Measurements from ENCODE around the gene SLC4A7. TPM values are rescaled to one million over a fixed set of nuclear protein-coding genes. Genes with fewer than 3 reads are reported as not detected.

Gene SLC4A7
- total RNA-seq, 1 experiment from 2014 or later = 90.8 TPM

DNA sequence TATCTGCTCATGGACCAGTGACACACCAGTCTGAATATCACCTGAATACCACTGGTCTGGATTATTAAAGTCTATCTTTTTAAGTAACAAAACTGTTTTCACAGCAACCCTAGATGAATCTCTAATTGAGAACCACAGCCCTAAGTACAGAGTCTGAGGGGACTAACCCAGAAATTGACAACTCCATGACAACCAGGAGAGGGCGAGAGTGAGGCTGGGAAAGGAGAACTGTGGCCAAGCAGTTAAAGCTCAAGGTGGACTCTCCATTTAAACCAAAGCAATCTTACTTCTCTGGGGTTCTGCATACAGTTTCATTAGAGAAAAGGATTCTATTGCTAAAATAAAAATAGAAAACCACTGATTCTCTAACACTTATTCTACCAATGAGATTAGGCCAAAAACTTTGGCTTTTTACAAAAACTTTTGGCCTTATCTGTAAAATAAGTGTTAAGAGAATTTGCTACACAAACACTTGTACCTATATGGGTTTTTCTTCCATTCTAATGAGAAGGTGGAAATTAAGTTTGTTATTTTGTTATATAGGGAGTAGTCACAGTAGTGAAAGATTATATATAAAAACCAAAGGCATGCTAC is 126.4 kb downstream of the SLC4A7 start (continued):
- TF ChIP-seq, protein P1, sequence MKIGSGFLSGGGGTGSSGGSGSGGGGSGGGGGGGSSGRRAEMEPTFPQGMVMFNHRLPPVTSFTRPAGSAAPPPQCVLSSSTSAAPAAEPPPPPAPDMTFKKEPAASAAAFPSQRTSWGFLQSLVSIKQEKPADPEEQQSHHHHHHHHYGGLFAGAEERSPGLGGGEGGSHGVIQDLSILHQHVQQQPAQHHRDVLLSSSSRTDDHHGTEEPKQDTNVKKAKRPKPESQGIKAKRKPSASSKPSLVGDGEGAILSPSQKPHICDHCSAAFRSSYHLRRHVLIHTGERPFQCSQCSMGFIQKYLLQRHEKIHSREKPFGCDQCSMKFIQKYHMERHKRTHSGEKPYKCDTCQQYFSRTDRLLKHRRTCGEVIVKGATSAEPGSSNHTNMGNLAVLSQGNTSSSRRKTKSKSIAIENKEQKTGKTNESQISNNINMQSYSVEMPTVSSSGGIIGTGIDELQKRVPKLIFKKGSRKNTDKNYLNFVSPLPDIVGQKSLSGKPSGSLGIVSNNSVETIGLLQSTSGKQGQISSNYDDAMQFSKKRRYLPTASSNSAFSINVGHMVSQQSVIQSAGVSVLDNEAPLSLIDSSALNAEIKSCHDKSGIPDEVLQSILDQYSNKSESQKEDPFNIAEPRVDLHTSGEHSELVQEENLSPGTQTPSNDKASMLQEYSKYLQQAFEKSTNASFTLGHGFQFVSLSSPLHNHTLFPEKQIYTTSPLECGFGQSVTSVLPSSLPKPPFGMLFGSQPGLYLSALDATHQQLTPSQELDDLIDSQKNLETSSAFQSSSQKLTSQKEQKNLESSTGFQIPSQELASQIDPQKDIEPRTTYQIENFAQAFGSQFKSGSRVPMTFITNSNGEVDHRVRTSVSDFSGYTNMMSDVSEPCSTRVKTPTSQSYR (CRISPR knock-in tag; IDR thresholded peaks at IDR 0.05) = no peak

DNA sequence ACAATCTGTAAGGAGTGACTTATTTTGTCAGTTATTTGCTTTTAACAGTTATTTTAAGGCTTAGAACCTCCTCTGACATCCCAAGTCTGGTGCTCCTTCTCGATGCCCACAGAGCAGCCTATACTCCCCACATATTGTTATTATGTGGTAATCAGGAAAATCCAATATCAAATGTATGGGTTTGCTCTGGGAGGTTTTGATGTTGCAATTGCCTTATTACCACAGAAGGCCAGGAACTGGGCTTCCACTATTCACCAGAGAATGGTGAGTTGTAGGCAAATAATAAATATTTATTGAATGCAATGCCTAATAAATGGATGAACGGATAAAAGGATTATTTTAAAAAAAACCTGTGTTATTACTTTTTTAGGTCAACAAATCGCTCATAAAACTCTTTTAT is 127.2 kb downstream of the SLC4A7 start:
- ATAC-seq (no peak), DNase-seq (ENCODE audit: low spot score) (no peak)
- H3K27ac Mint-ChIP-seq = no peak overlapping the region
- CTCF ChIA-PET = no interaction called here
- H3K4me1 Mint-ChIP-seq = peaks cover 47% of the 10 kb centered on the region
- peaks cover 11% of the 10 kb centered on the region for H3K9me3 Mint-ChIP-seq
- no peak overlapping the region for H3K4me3 Mint-ChIP-seq
- no peaks in the 10 kb centered on the region for H3K36me3 Mint-ChIP-seq
- POLR2A ChIA-PET = no interaction called here
- TF ChIP-seq ZNF138 (CRISPR knock-in tag; conservative IDR thresholded peaks at IDR 0.05) = no peak
- TF ChIP-seq, protein P2, sequence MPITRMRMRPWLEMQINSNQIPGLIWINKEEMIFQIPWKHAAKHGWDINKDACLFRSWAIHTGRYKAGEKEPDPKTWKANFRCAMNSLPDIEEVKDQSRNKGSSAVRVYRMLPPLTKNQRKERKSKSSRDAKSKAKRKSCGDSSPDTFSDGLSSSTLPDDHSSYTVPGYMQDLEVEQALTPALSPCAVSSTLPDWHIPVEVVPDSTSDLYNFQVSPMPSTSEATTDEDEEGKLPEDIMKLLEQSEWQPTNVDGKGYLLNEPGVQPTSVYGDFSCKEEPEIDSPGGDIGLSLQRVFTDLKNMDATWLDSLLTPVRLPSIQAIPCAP (CRISPR knock-in tag; IDR thresholded peaks at IDR 0.05) = no peak
- no peak for TF ChIP-seq TEAD4 (CRISPR knock-in tag; IDR thresholded peaks at IDR 0.05)
- TF ChIP-seq TEAD1 (CRISPR knock-in tag; IDR thresholded peaks at IDR 0.05) = no peak
- TF ChIP-seq, protein P3, sequence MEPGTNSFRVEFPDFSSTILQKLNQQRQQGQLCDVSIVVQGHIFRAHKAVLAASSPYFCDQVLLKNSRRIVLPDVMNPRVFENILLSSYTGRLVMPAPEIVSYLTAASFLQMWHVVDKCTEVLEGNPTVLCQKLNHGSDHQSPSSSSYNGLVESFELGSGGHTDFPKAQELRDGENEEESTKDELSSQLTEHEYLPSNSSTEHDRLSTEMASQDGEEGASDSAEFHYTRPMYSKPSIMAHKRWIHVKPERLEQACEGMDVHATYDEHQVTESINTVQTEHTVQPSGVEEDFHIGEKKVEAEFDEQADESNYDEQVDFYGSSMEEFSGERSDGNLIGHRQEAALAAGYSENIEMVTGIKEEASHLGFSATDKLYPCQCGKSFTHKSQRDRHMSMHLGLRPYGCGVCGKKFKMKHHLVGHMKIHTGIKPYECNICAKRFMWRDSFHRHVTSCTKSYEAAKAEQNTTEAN (CRISPR knock-in tag; IDR thresholded peaks at IDR 0.05) = no peak
- TF ChIP-seq GABPB1 (CRISPR knock-in tag; IDR thresholded peaks at IDR 0.05) = no peak
- TF ChIP-seq TCF7 (CRISPR knock-in tag; IDR thresholded peaks at IDR 0.05; ENCODE audit: low read depth) = no peak
- TF ChIP-seq SMAD4 (CRISPR knock-in tag; IDR thresholded peaks at IDR 0.05) = no peak
- no peak for TF ChIP-seq ZNF396 (CRISPR knock-in tag; IDR thresholded peaks at IDR 0.05; ENCODE audit: borderline replicate concordance)
- TF ChIP-seq, protein P4, sequence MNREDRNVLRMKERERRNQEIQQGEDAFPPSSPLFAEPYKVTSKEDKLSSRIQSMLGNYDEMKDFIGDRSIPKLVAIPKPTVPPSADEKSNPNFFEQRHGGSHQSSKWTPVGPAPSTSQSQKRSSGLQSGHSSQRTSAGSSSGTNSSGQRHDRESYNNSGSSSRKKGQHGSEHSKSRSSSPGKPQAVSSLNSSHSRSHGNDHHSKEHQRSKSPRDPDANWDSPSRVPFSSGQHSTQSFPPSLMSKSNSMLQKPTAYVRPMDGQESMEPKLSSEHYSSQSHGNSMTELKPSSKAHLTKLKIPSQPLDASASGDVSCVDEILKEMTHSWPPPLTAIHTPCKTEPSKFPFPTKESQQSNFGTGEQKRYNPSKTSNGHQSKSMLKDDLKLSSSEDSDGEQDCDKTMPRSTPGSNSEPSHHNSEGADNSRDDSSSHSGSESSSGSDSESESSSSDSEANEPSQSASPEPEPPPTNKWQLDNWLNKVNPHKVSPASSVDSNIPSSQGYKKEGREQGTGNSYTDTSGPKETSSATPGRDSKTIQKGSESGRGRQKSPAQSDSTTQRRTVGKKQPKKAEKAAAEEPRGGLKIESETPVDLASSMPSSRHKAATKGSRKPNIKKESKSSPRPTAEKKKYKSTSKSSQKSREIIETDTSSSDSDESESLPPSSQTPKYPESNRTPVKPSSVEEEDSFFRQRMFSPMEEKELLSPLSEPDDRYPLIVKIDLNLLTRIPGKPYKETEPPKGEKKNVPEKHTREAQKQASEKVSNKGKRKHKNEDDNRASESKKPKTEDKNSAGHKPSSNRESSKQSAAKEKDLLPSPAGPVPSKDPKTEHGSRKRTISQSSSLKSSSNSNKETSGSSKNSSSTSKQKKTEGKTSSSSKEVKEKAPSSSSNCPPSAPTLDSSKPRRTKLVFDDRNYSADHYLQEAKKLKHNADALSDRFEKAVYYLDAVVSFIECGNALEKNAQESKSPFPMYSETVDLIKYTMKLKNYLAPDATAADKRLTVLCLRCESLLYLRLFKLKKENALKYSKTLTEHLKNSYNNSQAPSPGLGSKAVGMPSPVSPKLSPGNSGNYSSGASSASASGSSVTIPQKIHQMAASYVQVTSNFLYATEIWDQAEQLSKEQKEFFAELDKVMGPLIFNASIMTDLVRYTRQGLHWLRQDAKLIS (CRISPR knock-in tag; IDR thresholded peaks at IDR 0.05; ENCODE audit: borderline replicate concordance) = no peak
- TF ChIP-seq, protein P5, sequence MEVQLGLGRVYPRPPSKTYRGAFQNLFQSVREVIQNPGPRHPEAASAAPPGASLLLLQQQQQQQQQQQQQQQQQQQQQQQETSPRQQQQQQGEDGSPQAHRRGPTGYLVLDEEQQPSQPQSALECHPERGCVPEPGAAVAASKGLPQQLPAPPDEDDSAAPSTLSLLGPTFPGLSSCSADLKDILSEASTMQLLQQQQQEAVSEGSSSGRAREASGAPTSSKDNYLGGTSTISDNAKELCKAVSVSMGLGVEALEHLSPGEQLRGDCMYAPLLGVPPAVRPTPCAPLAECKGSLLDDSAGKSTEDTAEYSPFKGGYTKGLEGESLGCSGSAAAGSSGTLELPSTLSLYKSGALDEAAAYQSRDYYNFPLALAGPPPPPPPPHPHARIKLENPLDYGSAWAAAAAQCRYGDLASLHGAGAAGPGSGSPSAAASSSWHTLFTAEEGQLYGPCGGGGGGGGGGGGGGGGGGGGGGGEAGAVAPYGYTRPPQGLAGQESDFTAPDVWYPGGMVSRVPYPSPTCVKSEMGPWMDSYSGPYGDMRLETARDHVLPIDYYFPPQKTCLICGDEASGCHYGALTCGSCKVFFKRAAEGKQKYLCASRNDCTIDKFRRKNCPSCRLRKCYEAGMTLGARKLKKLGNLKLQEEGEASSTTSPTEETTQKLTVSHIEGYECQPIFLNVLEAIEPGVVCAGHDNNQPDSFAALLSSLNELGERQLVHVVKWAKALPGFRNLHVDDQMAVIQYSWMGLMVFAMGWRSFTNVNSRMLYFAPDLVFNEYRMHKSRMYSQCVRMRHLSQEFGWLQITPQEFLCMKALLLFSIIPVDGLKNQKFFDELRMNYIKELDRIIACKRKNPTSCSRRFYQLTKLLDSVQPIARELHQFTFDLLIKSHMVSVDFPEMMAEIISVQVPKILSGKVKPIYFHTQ (CRISPR knock-in tag; IDR thresholded peaks at IDR 0.05) = no peak
- TF ChIP-seq, protein P6, sequence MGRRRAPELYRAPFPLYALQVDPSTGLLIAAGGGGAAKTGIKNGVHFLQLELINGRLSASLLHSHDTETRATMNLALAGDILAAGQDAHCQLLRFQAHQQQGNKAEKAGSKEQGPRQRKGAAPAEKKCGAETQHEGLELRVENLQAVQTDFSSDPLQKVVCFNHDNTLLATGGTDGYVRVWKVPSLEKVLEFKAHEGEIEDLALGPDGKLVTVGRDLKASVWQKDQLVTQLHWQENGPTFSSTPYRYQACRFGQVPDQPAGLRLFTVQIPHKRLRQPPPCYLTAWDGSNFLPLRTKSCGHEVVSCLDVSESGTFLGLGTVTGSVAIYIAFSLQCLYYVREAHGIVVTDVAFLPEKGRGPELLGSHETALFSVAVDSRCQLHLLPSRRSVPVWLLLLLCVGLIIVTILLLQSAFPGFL (CRISPR knock-in tag; IDR thresholded peaks at IDR 0.05; ENCODE audit: borderline replicate concordance) = no peak
- no peak for TF ChIP-seq FOXJ3 (CRISPR knock-in tag; IDR thresholded peaks at IDR 0.05; ENCODE audit: borderline replicate concordance)
- no peak for TF ChIP-seq NR1H2 (CRISPR knock-in tag; IDR thresholded peaks at IDR 0.05)
- TF ChIP-seq JAZF1 (CRISPR knock-in tag; IDR thresholded peaks at IDR 0.05) = no peak
- TF ChIP-seq NR2C2 (CRISPR knock-in tag; IDR thresholded peaks at IDR 0.05) = no peak
- TF ChIP-seq, protein P7, sequence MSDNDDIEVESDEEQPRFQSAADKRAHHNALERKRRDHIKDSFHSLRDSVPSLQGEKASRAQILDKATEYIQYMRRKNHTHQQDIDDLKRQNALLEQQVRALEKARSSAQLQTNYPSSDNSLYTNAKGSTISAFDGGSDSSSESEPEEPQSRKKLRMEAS (CRISPR knock-in tag; IDR thresholded peaks at IDR 0.05) = no peak
- TF ChIP-seq, protein P8, sequence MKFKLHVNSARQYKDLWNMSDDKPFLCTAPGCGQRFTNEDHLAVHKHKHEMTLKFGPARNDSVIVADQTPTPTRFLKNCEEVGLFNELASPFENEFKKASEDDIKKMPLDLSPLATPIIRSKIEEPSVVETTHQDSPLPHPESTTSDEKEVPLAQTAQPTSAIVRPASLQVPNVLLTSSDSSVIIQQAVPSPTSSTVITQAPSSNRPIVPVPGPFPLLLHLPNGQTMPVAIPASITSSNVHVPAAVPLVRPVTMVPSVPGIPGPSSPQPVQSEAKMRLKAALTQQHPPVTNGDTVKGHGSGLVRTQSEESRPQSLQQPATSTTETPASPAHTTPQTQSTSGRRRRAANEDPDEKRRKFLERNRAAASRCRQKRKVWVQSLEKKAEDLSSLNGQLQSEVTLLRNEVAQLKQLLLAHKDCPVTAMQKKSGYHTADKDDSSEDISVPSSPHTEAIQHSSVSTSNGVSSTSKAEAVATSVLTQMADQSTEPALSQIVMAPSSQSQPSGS (CRISPR knock-in tag; IDR thresholded peaks at IDR 0.05; ENCODE audit: borderline replicate concordance, low read depth) = no peak
- H3K27me3 Mint-ChIP-seq (ENCODE audit: low read depth) = no peaks in the 10 kb centered on the region; the same call in 1 of the 2 replicates

Measured in WTC11 (cell line).